GM12878 (cell line): ENCODE results near the gene KPNA3.

Experiments used
- NR2C1 ChIP-seq: fragments of 450-650 bp; IDR thresholded peaks from 2 replicates; pipeline ENCODE4 v1.6.1; 2017; ENCODE audit warnings: antibody characterized with exemption, mild to moderate bottlenecking, moderate library complexity
- PAX5 ChIP-seq: IDR thresholded peaks from 2 replicates; pipeline ENCODE4 v1.6.1; 2011; ENCODE audit warnings: low read depth, low read length, borderline replicate concordance
- POLR2AphosphoS5 ChIP-seq: IDR thresholded peaks from 2 replicates; pipeline ENCODE4 v1.6.1; 2011; ENCODE audit warnings: mild to moderate bottlenecking, low read length, inconsistent platforms

GRCh38 chr13:49657241-49657641 is 135.2 kb downstream of the KPNA3 start:
- TF ChIP-seq PAX5 (no peak), POLR2AphosphoS5 (no peak), NR2C1 (no peak)
